RCC 7860 (cell line): ENCODE data around the gene ST3GAL2.
"Not testable (repeated sequence)": the region's sequence is repeated elsewhere in the genome, so short reads cannot be mapped to it uniquely, and the experiment has no call there.

Source experiments
- DNase-seq: peaks from one replicate; pipeline ENCODE4 v3.0.0-alpha.2; 2015; ENCODE audit warnings: low spot score
- FAIRE-seq: peaks from 2 replicates; lab custom pipeline; 2012; peaks lifted over from hg19 to GRCh38; lab: Jason Lieb, UNC

The ST3GAL2 gene

GRCh38 chr16:70391881-70392481 lies 46.9 kb downstream of the ST3GAL2 start:
- FAIRE-seq (no peak), DNase-seq (no peak)

GRCh38 chr16:70391446-70391845 lies 47.5 kb downstream of the ST3GAL2 start:
- FAIRE-seq (no peak), DNase-seq (no peak)

GRCh38 chr16:70390774-70391173 lies 48.1 kb downstream of the ST3GAL2 start:
- DNase-seq (no peak), FAIRE-seq (no peak)

GRCh38 chr16:70388006-70388680 lies 50.8 kb downstream of the ST3GAL2 start:
- DNase-seq (no peak), FAIRE-seq (no peak)

- DNase-seq, FAIRE-seq: not testable (repeated sequence)
These were observed 52.5 kb downstream of the ST3GAL2 start for GRCh38 chr16:70386289-70386986.

GRCh38 chr16:70383421-70383960 lies 55.4 kb downstream of the ST3GAL2 start:
- no peak for DNase-seq
- FAIRE-seq: no peak

- DNase-seq: no peak
These were observed 57.1 kb downstream of the ST3GAL2 start for GRCh38 chr16:70381604-70382342.

GRCh38 chr16:70380919-70381603 lies 57.8 kb downstream of the ST3GAL2 start:
- DNase-seq (peak; percentile 94), FAIRE-seq (peak; percentile 91)

More at GRCh38 chr16:70381604-70382342, 57.1 kb downstream of the ST3GAL2 start:
- FAIRE-seq: no peak

- DNase-seq: peak; percentile 68
- FAIRE-seq: peak; percentile 14
These were observed 58.5 kb downstream of the ST3GAL2 start for GRCh38 chr16:70380248-70380918.

GRCh38 chr16:70378869-70379493 lies 59.9 kb downstream of the ST3GAL2 start:
- FAIRE-seq: no peak

GRCh38 chr16:70377782-70378181 lies 61.1 kb downstream of the ST3GAL2 start:
- DNase-seq: no peak
- no peak for FAIRE-seq

More at GRCh38 chr16:70378869-70379493, 59.9 kb downstream of the ST3GAL2 start:
- DNase-seq: no peak

GRCh38 chr16:70375636-70376611 lies 63.0 kb downstream of the ST3GAL2 start:
- no peak for FAIRE-seq

GRCh38 chr16:70374213-70374612 lies 64.7 kb downstream of the ST3GAL2 start:
- FAIRE-seq (no peak), DNase-seq (no peak)

More at GRCh38 chr16:70375636-70376611, 63.0 kb downstream of the ST3GAL2 start:
- DNase-seq: no peak

GRCh38 chr16:70372921-70373728 lies 65.8 kb downstream of the ST3GAL2 start:
- DNase-seq: no peak
- FAIRE-seq: no peak

GRCh38 chr16:70370924-70371323 lies 68.0 kb downstream of the ST3GAL2 start:
- no peak for DNase-seq
- no peak for FAIRE-seq

GRCh38 chr16:70370145-70370544 lies 68.8 kb downstream of the ST3GAL2 start:
- not testable (repeated sequence) for DNase-seq, FAIRE-seq

GRCh38 chr16:70364399-70364798 lies 74.5 kb downstream of the ST3GAL2 start:
- FAIRE-seq (no peak), DNase-seq (no peak)
